ENCODE data around the gene RABGAP1L.

- TF ChIP-seq CTCF (IDR thresholded peaks at IDR 0.05) (no peak), POLR2A (IDR thresholded peaks at IDR 0.05) (no peak)
Measured at GRCh38 chr1:174988539-174988938, 829.2 kb downstream of the RABGAP1L start.

Measured in body of pancreas (tissue), 4 donors.